Skeletal muscle satellite cell (primary cell): ENCODE results near the gene CXCL3. TPM values are rescaled to one million over a fixed set of nuclear protein-coding genes. Genes with fewer than 3 reads are reported as not detected.
"Not testable (repeated sequence)": the region's sequence is repeated elsewhere in the genome, so short reads cannot be mapped to it uniquely, and the experiment has no call there.

Experiments used
- H3K27me3 ChIP-seq: 2 replicates; pipeline ENCODE4 v1.7.0; 2013; ENCODE audit warnings: low read length; ENCODE audit not compliant: control insufficient read depth, insufficient read depth
- H3K36me3 ChIP-seq: 2 replicates; pipeline ENCODE4 v1.7.0; 2013; ENCODE audit warnings: mild to moderate bottlenecking, control low read depth, low read length; ENCODE audit not compliant: insufficient read depth
- H3K4me1 ChIP-seq: 2 replicates; pipeline ENCODE4 v1.7.0; 2013; ENCODE audit warnings: low read length; ENCODE audit not compliant: control insufficient read depth, insufficient read depth
- H3K4me2 ChIP-seq: 2 replicates; pipeline ENCODE4 v1.7.0; 2013; ENCODE audit warnings: mild to moderate bottlenecking, low read length
- H3K4me3 ChIP-seq: 2 replicates; pipeline ENCODE4 v1.7.0; 2013; ENCODE audit warnings: low read length
- H3K9ac ChIP-seq: 2 replicates; pipeline ENCODE4 v1.7.0; 2013; ENCODE audit warnings: mild to moderate bottlenecking, low read depth, low read length, moderate library complexity
- H3K9me3 ChIP-seq: replicated peaks from 2 replicates; pipeline ENCODE4 v1.7.0; 2013; ENCODE audit warnings: mild to moderate bottlenecking, control low read depth, low read length
- total RNA-seq: library from RNA; depleted of rRNA; stranded (reverse); fragments of >200 nt; gene quantifications from 2 replicates; pipeline ENCODE4 v1.2.3, GENCODE V29; 2012; rRNA removed

CXCL3 gene
- 20.5 and 63.1 TPM in 2 replicates for total RNA-seq

DNA sequence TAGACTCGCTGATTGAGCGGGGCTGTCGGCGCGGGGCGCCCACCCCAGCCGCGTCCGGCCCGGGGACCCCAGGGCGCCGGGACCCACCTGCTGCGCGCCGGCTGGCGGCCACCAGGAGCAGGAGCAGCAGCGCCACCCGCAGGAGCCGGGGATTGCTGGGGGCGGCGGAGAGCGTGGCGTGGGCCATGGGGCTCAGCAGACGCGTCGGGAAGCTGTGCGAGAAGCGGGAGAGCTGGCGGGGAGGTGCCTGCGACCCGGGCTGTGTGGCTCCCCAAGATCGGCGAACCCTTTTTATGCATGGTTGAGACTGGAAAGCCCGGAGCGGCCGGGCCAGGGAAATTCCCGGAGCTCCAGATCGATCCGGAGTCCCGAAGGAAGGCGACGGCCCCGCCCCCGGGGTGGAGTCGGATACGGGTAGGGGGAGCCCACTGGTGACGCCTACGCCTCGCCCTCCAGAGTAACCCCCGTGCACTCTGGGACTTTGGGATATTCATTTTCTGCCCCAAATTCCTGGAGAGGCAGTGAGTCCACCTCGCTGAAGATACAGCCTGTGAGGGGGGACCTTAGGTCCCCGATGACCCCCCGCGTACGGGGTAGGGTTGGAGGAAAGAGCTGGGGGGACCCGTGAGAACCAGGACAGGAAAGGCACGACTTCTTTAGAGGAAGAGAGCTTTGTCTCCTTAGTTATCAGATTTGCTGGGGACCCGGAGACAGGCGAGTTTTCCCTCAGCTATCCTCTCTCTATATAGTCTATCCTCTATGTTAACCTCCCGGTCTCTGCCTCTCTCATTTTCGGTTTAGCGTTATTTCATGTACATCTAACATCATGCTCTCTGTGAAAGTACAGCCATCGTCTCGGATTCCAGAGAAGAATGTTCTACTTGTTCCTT is at the start of gene CXCL3:
TSS of gene CXCL3 (minus strand) at position 265 of the 890 bp plus-strand sequence. CDS start at position 187, 78 bp downstream.
- no peaks in the 10 kb centered on the region for H3K27me3 ChIP-seq
- H3K9ac ChIP-seq, result peak within 1 kb of the TSS; percentile 98

GRCh38 chr4:74087481-74087880 is 49.0 kb upstream of the CXCL3 start:
- no peak overlapping the region for H3K4me3 ChIP-seq
- H3K36me3 ChIP-seq, result no peaks in the 10 kb centered on the region
- H3K9me3 ChIP-seq, result no peaks in the 10 kb centered on the region
- no peaks in the 10 kb centered on the region for H3K27me3 ChIP-seq
- no peak overlapping the region for H3K4me2 ChIP-seq
- H3K9ac ChIP-seq, result no peak overlapping the region
- no peaks in the 10 kb centered on the region for H3K4me1 ChIP-seq

More for the DNA sequence above, at the start of gene CXCL3:
- Histone ChIP-seq H3K4me2 (peak within 1 kb of the TSS; percentile 94), H3K4me1 (peaks cover 44% of the 10 kb centered on the region), H3K36me3 (no peaks in the 10 kb centered on the region), H3K9me3 (no peaks in the 10 kb centered on the region), H3K4me3 (peak within 1 kb of the TSS; percentile 85)

- no peak overlapping the region for H3K4me3 ChIP-seq
- H3K27me3 ChIP-seq, result no peaks in the 10 kb centered on the region
- no peaks in the 10 kb centered on the region for H3K36me3 ChIP-seq
- H3K4me1 ChIP-seq, result no peaks in the 10 kb centered on the region
- no peak overlapping the region for H3K9ac ChIP-seq
- H3K9me3 ChIP-seq, result no peaks in the 10 kb centered on the region
- H3K4me2 ChIP-seq, result no peak overlapping the region
These were observed 47.2 kb upstream of the CXCL3 start for GRCh38 chr4:74085669-74086068.

DNA sequence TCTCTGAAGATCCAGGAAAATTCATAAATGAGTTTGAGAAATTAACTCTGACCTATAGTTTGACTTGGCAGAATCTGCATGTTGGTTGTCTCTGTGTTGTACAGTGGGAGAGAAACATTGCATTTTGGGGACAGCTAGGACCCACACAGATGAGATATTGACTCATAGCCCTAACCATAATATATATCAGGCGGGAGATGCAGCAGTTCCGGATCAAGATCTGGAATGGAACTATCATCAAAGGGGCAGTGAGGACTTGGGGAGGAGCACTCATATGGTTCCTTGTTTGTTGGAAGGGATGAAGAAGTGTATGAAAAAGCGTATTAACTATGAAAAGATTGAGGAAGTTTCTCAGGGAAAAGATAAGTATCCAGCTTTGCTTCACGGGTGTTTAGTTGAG is 46.5 kb upstream of the CXCL3 start:
- Histone ChIP-seq H3K36me3 (no peaks in the 10 kb centered on the region), H3K9ac (no peak overlapping the region), H3K27me3 (no peaks in the 10 kb centered on the region), H3K4me1 (no peaks in the 10 kb centered on the region), H3K4me2 (no peak overlapping the region), H3K9me3 (no peaks in the 10 kb centered on the region), H3K4me3 (no peak overlapping the region)

- Histone ChIP-seq H3K27me3 (no peaks in the 10 kb centered on the region), H3K36me3 (no peaks in the 10 kb centered on the region), H3K9ac (no peak overlapping the region), H3K4me3 (no peak overlapping the region), H3K9me3 (no peaks in the 10 kb centered on the region), H3K4me1 (no peaks in the 10 kb centered on the region), H3K4me2 (no peak overlapping the region)
These were observed 45.1 kb upstream of the CXCL3 start for GRCh38 chr4:74083546-74083945.

DNA sequence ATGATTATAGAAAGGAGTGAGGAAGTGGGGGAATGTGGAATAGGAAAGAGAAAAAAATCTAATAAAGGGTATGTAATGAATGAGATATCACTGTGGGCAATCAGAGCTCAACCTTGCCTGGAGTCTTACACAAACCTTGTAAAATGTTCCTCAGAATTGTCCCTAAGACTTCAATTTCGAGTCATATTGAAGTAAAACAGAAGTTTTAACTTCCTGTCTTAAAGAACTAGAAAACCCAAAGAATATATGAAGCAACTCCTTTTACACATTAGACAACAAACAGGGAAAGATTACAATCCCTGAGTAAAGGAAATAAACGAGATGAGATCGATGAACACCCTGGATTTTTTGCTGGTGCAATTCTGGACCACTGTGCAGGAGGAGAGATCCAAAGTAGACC is 42.5 kb upstream of the CXCL3 start:
- H3K9me3 ChIP-seq, result no peaks in the 10 kb centered on the region
- no peaks in the 10 kb centered on the region for H3K36me3 ChIP-seq
- H3K4me2 ChIP-seq, result no peak overlapping the region
- no peaks in the 10 kb centered on the region for H3K27me3 ChIP-seq
- no peaks in the 10 kb centered on the region for H3K4me1 ChIP-seq
- no peak overlapping the region for H3K9ac ChIP-seq
- H3K4me3 ChIP-seq, result no peak overlapping the region

GRCh38 chr4:74080351-74080750 is 41.9 kb upstream of the CXCL3 start:
- H3K27me3 ChIP-seq, H3K9ac ChIP-seq, H3K4me2 ChIP-seq, H3K4me1 ChIP-seq, H3K36me3 ChIP-seq, H3K9me3 ChIP-seq, H3K4me3 ChIP-seq: not testable (repeated sequence)

- not testable (repeated sequence) for H3K4me3 ChIP-seq, H3K4me2 ChIP-seq, H3K36me3 ChIP-seq, H3K9me3 ChIP-seq, H3K9ac ChIP-seq, H3K27me3 ChIP-seq, H3K4me1 ChIP-seq
These were observed 40.5 kb upstream of the CXCL3 start for GRCh38 chr4:74079024-74079423.

GRCh38 chr4:74073358-74073757 is 34.9 kb upstream of the CXCL3 start:
- H3K4me1 ChIP-seq, result no peaks in the 10 kb centered on the region
- no peaks in the 10 kb centered on the region for H3K9me3 ChIP-seq
- no peak overlapping the region for H3K4me2 ChIP-seq
- no peaks in the 10 kb centered on the region for H3K27me3 ChIP-seq
- H3K9ac ChIP-seq, result no peak overlapping the region
- no peaks in the 10 kb centered on the region for H3K36me3 ChIP-seq
- no peak overlapping the region for H3K4me3 ChIP-seq

- Histone ChIP-seq H3K36me3 (no peaks in the 10 kb centered on the region), H3K4me2 (no peak overlapping the region), H3K9ac (no peak overlapping the region), H3K4me1 (no peaks in the 10 kb centered on the region), H3K9me3 (no peaks in the 10 kb centered on the region), H3K27me3 (no peaks in the 10 kb centered on the region), H3K4me3 (no peak overlapping the region)
These were observed 34.2 kb upstream of the CXCL3 start for GRCh38 chr4:74072739-74073138.

DNA sequence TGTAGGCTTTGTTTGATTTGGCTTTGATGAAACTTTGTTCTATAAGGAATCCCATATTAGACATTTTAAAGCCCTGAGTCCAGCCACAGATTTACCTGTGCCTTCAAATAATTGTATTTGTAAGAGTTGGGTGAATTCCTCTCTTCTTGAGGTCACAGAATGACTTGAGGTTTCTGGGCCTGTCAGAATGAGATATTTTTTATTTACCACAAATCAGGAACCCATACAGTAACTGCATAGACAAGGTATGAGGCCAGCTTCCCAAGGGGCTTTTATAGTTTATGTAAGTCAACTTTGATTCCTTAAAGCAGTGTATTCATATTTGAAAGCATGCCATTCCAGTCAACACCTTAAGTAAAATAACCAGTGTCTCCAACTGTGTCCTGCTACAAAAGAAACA is 29.1 kb upstream of the CXCL3 start:
- Histone ChIP-seq H3K36me3 (no peaks in the 10 kb centered on the region), H3K27me3 (no peaks in the 10 kb centered on the region), H3K9ac (no peak overlapping the region), H3K4me2 (no peak overlapping the region), H3K4me1 (no peaks in the 10 kb centered on the region), H3K9me3 (no peaks in the 10 kb centered on the region), H3K4me3 (no peak overlapping the region)

GRCh38 chr4:74066232-74066631 is 27.7 kb upstream of the CXCL3 start:
- no peaks in the 10 kb centered on the region for H3K9me3 ChIP-seq
- no peak overlapping the region for H3K9ac ChIP-seq
- H3K4me1 ChIP-seq, result no peaks in the 10 kb centered on the region
- H3K4me2 ChIP-seq, result no peak overlapping the region
- no peaks in the 10 kb centered on the region for H3K27me3 ChIP-seq
- no peaks in the 10 kb centered on the region for H3K36me3 ChIP-seq
- no peak overlapping the region for H3K4me3 ChIP-seq
